Large intestine (tissue), 3 donors: ENCODE data around the gene NAGA. TPM values are rescaled to one million over a fixed set of nuclear protein-coding genes. Genes with fewer than 3 reads are reported as not detected.

Source experiments
- DNase-seq, 2 donors: peaks; one replicate each; pipeline versions ENCODE4 v3.0.0 to v3.0.0-alpha.2; 2013
- H3K27ac ChIP-seq: one replicate; pipeline ENCODE4 v1.5.1; 2013; ENCODE audit warnings: low read length
- H3K27me3 ChIP-seq: 2 replicates; pipeline ENCODE4 v1.6.1; 2013; ENCODE audit warnings: low read length; ENCODE audit not compliant: control insufficient read depth, insufficient read depth
- H3K36me3 ChIP-seq: 2 replicates; pipeline ENCODE4 v1.6.1; 2013; ENCODE audit warnings: low read length; ENCODE audit not compliant: control insufficient read depth, insufficient read depth
- H3K4me1 ChIP-seq: one replicate; pipeline ENCODE4 v1.6.1; 2013; ENCODE audit warnings: low read length; ENCODE audit not compliant: control insufficient read depth, insufficient read depth
- H3K4me3 ChIP-seq: one replicate; pipeline ENCODE4 v1.5.1; 2013; ENCODE audit warnings: low read length
- H3K9me3 ChIP-seq: one replicate; pipeline ENCODE4 v1.6.1; 2013; ENCODE audit warnings: mild to moderate bottlenecking, low read depth, low read length, moderate library complexity; ENCODE audit not compliant: control insufficient read depth
- WGBS: methylation state at CpG from one replicate; pipeline ENCODE4 v1.1.5; 2013; ENCODE audit warnings: low lambda C conversion rate; ENCODE audit not compliant: insufficient coverage; 5-methylcytosine and 5-hydroxymethylcytosine counted together
- polyA plus RNA-seq: library from polyadenylated mRNA; unstranded; fragments of 120-200 nt; gene quantifications from one replicate; pipeline ENCODE4 v1.2.1, GENCODE V29; 2013

The NAGA gene
- polyA plus RNA-seq, 1 donor: 26.9 TPM

GRCh38 chr22:42041784-42042183 lies 28.8 kb downstream of the NAGA start:
- peaks cover 16% of the 10 kb centered on the region for H3K9me3 ChIP-seq
- no peak for DNase-seq
- H3K27ac ChIP-seq: no peak overlapping the region
- no peaks in the 10 kb centered on the region for H3K4me1 ChIP-seq
- no peaks in the 10 kb centered on the region for H3K36me3 ChIP-seq
- no peaks in the 10 kb centered on the region for H3K27me3 ChIP-seq
- no peak overlapping the region for H3K4me3 ChIP-seq

DNA sequence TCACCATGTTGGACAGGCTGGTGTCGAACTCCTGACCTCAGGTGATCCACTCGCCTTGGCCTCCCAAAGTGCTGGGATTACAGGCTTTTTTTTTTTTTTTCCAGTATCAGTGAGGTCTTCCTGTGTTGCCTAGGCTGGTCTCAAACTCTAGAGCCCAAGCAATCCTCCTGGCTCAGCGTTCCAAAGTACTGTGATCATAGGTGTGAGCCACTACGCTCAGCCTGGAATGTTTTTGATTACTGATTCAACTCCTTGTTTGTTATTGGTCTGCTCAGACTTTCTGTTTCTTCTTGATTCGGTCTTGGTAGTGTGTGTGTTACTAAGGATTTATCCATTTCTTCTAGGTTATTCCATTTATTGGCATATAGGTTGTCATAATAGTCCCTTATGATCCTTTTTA lies 31.3 kb downstream of the NAGA start:
- 100% methylated on average over 2 of the region's 5 CpGs for WGBS
- Histone ChIP-seq H3K36me3 (no peaks in the 10 kb centered on the region), H3K9me3 (peaks cover 20% of the 10 kb centered on the region), H3K27me3 (no peaks in the 10 kb centered on the region), H3K27ac (no peak overlapping the region), H3K4me3 (no peak overlapping the region), H3K4me1 (no peaks in the 10 kb centered on the region)
- DNase-seq: no peak

DNA sequence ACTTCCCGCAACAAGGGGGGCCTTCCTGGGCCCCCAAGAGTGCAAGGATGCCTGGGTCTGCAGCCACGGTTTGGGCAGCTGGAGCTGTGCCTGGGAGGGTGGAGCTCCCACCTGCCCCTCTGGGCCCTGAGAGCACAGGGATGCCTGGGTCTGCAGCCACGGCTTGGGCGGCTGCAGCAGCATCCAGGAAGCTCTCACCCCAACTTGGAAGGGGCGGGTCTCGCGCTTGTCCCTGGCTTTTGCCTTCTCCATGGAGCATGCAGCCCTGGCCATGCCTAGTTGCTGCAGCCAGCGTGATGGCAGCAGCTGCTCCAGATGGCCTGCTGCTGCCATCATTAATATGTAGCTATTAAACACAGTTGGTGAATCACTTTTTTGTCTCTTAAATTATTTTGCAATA lies 35.4 kb downstream of the NAGA start:
- WGBS: no CpG with 5 or more reads among the region's 8 CpGs

GRCh38 chr22:42033263-42034181 lies 37.1 kb downstream of the NAGA start:
- Histone ChIP-seq H3K27ac (no peak overlapping the region), H3K4me3 (no peak overlapping the region), H3K9me3 (peaks cover 16% of the 10 kb centered on the region), H3K27me3 (no peaks in the 10 kb centered on the region), H3K36me3 (no peaks in the 10 kb centered on the region), H3K4me1 (peaks cover 4% of the 10 kb centered on the region)
- peak in 1 of 2 donors; percentile 46 for DNase-seq
- WGBS: no CpG with 5 or more reads among the region's 5 CpGs

More for the DNA sequence above, 35.4 kb downstream of the NAGA start:
- DNase-seq: no peak
- peaks cover 16% of the 10 kb centered on the region for H3K9me3 ChIP-seq
- no peak overlapping the region for H3K27ac ChIP-seq
- no peak overlapping the region for H3K4me3 ChIP-seq
- H3K36me3 ChIP-seq: no peaks in the 10 kb centered on the region
- no peaks in the 10 kb centered on the region for H3K27me3 ChIP-seq
- peaks cover 4% of the 10 kb centered on the region for H3K4me1 ChIP-seq

- H3K4me1 ChIP-seq: peaks cover 9% of the 10 kb centered on the region
- no peak overlapping the region for H3K4me3 ChIP-seq
- H3K27me3 ChIP-seq: no peaks in the 10 kb centered on the region
- H3K9me3 ChIP-seq: no peaks in the 10 kb centered on the region
- DNase-seq: no peak
- no peak overlapping the region for H3K27ac ChIP-seq
- WGBS: no CpG with 5 or more reads among the region's 10 CpGs
- no peaks in the 10 kb centered on the region for H3K36me3 ChIP-seq
These were observed 43.9 kb downstream of the NAGA start for GRCh38 chr22:42026705-42027104.

- H3K4me3 ChIP-seq: no peak overlapping the region
- no peak for DNase-seq
- H3K27ac ChIP-seq: no peak overlapping the region
- no peaks in the 10 kb centered on the region for H3K27me3 ChIP-seq
- H3K36me3 ChIP-seq: no peaks in the 10 kb centered on the region
- peaks cover 9% of the 10 kb centered on the region for H3K4me1 ChIP-seq
- H3K9me3 ChIP-seq: no peaks in the 10 kb centered on the region
- WGBS: no CpG with 5 or more reads among the region's 1 CpG
These were observed 45.2 kb downstream of the NAGA start for GRCh38 chr22:42025421-42025820.

- no peaks in the 10 kb centered on the region for H3K9me3 ChIP-seq
- WGBS: no CpG with 5 or more reads among the region's 2 CpGs
These were observed 48.3 kb downstream of the NAGA start for GRCh38 chr22:42022162-42022847.

DNA sequence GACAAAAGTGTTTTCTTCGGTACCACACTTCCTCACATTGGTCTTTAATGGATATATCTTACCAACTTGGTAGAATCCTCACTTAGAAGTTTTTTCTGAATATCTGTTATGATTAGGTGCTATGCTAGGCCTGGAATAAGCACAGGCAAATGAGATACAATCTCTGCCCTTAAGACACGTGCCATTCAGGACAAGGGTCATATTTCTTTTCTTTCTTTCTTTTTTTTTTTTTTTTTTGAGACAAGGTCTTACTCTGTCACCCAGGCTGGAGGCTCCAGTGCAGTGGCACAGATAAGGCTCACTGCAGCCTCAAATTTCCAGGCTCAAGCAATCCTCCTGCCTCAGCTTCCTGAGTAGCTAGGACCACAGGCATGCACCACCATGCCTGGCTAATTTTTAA lies 49.0 kb downstream of the NAGA start:
- peak overlapping the region; percentile 60 for H3K27ac ChIP-seq
- WGBS: no CpG with 5 or more reads among the region's 2 CpGs
- peak; percentile 51 to 63 for DNase-seq
- H3K4me3 ChIP-seq: no peak overlapping the region
- no peaks in the 10 kb centered on the region for H3K36me3 ChIP-seq
- H3K9me3 ChIP-seq: no peaks in the 10 kb centered on the region
- peaks cover 9% of the 10 kb centered on the region for H3K4me1 ChIP-seq
- H3K27me3 ChIP-seq: no peaks in the 10 kb centered on the region

More at GRCh38 chr22:42022162-42022847, 48.3 kb downstream of the NAGA start:
- DNase-seq: peak; percentile 73 to 83
- Histone ChIP-seq H3K27ac (peak overlapping the region; percentile 60), H3K4me3 (no peak overlapping the region), H3K4me1 (peaks cover 9% of the 10 kb centered on the region), H3K27me3 (no peaks in the 10 kb centered on the region), H3K36me3 (no peaks in the 10 kb centered on the region)

DNA sequence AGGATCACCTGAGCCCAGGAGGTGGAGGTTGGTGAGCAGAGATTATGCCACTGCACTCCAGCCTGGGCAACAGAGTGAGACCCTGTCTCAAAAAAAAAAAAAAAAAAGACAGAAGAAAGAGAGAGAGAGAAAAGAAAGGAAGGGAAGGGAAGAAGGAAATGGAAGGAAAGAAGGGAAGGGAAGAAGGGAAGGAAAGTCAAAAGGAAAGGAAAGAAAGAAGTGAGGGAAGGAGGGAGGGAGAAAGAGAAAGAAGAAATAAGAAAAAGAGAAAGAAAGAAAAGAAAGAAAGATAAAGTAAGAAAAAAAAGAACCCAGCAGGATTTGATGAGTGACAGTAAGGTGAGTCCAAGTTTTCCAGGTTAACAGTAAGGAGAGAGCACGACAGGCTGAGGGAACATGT lies 52.4 kb downstream of the NAGA start:
- Histone ChIP-seq H3K9me3 (no peaks in the 10 kb centered on the region), H3K27ac (no peak overlapping the region), H3K4me1 (peaks cover 9% of the 10 kb centered on the region), H3K27me3 (no peaks in the 10 kb centered on the region), H3K36me3 (no peaks in the 10 kb centered on the region), H3K4me3 (no peak overlapping the region)
- no peak for DNase-seq
- 40% methylated on average over 1 of the region's 1 CpG for WGBS

DNA sequence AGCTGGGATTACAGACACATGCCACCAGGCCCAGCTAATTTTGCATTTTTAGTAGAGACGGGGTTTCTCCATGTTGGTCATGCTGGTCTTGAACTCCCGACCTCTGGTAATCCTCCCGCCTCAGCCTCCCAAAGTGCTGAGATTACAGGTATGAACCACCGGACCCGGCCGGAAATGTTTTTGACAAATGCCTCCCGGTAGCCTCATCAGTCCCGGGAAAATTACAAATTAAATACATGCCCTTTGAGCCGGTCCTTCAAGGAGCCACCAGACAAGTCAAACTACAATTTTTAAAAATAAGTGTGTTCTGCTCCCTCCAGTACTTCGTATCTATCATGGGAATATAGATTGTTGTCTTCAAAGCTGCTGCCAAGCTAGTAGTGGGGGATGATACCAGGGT lies 54.5 kb downstream of the NAGA start:
- WGBS: 60% methylated on average over 1 of the region's 10 CpGs
- H3K36me3 ChIP-seq: no peaks in the 10 kb centered on the region
- H3K9me3 ChIP-seq: peaks cover 8% of the 10 kb centered on the region
- H3K4me1 ChIP-seq: no peaks in the 10 kb centered on the region
- no peaks in the 10 kb centered on the region for H3K27me3 ChIP-seq
- no peak overlapping the region for H3K27ac ChIP-seq
- DNase-seq: no peak
- no peak overlapping the region for H3K4me3 ChIP-seq
